ENCODE data around the gene CDK6. TPM values are rescaled to one million over a fixed set of nuclear protein-coding genes. Genes with fewer than 3 reads are reported as not detected.

The CDK6 gene
- polyA plus RNA-seq, 12 donors, result 38.2 to 80.7 (median 58.5) TPM; not detected in 1

GRCh38 chr7:92647652-92648051, 188.7 kb downstream of the CDK6 start:
- no peak for DNase-seq

- DNase-seq, result no peak
Observed at GRCh38 chr7:92647011-92647625, 189.3 kb downstream of the CDK6 start.

DNA sequence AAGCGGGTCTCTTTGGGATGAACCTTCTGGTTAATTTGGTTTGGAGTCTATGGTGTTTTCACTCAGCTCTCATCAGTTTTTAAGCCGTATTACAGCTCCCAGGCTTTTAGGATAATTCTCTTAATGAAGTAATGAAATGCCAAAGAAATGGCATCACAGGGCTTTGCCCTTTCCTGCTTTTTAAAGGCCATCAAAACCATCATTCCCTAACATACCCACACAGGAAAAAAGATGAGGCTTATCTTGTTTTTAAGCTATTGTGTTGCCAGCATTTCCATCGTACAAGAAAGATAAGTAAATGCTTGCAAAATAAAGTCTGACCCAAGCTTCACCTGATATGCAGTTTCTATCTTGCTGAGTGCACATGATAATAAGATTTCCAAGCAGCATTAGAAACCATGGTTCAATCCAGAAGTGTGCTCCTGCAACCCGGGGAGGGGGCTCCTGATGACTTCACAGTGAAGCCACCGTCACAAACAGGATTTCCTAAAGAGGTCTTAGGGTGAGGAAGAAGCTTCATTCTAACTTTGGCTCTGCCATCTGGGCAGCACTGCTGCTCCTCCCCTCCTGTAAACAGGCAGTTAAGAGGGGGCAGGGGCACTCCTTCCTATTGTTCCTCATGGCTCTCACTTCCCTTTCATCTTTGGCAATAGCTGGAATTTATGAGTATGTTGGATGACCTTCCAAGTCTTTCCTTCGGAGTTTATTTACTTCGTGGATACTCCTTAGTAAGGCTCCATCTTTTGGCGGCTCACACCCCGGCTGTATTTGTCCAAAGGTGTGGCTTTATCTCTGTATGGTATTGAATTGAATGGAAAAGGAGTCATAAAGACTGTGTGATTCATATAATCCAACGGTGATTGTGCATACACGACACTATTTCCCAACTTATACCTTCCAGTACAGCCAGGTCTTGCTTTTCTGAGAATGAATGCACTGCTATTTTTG, 191.0 kb downstream of the CDK6 start:
- DNase-seq, result peak; percentile 13

DNA sequence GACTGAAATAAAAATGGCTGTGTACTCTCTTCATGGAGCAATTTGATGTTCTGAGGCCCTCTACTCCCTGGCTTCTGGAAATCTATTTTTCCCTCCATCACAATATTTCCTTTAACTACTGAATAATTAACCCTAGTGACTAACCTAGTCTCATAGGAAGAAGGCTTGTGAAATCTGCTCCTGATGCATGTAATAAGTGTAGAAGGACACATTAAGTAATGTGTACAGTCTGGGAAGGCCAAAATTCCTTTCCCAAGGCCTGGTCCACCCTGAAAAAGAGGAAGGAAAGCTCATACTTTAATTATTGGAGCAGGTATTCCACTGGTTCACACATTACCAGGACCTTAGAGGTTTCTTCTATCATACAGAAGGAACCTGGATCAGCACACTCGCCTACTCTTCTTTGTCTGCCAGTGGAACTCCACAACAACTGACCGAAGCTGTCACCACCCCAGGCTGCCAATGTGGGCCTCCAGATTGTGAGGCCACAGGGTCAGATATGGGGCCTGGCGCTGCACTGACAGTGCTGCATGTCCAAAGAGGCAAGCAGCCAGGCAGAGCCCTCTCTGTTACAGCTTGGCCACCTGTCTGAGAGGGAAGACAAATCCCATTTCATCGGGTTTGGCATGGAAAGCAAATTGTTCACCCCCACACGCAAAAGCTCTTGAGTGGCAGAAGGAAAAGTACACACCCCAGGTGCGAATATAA, 191.8 kb downstream of the CDK6 start:
- DNase-seq, result peak; percentile 23

GRCh38 chr7:92643821-92644220, 192.6 kb downstream of the CDK6 start:
- no peak for DNase-seq

GRCh38 chr7:92641921-92642511, 194.4 kb downstream of the CDK6 start:
- no peak for DNase-seq

DNA sequence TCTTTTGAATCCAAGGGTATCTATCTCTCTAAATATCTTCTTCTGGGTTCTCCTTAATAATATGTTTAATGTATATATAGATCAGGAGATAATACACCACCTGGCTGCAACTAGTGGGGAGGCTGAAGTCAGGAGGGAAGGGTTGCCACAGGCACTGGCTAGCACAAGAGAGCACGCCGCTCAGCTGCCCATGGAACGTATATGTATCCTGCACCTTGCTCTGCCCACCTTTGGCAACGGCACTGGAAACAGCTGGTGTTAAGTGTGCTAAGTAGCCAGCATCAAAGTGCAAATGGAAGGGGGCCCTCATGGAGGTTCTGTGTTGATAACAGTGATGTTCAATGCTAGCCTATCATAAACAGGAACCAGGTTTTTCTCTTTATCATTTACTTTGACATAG, 196.4 kb downstream of the CDK6 start:
- DNase-seq, result no peak

GRCh38 chr7:92639213-92639896, 197.0 kb downstream of the CDK6 start:
- DNase-seq, result no peak

DNA sequence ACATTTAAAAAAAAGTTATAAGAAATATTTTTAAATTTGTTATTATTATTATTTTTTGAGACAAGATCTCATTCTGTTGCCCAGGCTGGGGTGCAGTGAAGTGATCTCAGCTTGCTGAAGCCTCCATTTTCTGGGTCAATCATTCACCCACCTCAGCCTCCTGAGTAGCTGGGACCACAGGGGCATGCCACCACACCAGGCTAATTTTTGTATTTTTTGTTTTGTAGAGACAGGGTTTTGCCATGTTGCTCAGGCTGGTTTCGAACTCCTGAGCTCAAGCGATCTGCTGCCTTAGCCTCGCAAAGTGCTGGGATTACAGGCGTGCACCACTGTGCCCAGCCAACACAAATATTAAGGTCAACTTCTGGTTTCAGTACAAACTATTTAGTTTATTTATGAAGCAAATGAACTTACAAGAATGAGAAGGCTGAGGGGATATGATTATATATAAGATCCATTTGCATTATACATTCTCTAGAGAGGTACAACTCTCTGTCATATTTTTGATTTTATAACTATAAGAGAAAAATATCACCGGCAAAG, 200.3 kb downstream of the CDK6 start:
- DNase-seq, result no peak

DNA sequence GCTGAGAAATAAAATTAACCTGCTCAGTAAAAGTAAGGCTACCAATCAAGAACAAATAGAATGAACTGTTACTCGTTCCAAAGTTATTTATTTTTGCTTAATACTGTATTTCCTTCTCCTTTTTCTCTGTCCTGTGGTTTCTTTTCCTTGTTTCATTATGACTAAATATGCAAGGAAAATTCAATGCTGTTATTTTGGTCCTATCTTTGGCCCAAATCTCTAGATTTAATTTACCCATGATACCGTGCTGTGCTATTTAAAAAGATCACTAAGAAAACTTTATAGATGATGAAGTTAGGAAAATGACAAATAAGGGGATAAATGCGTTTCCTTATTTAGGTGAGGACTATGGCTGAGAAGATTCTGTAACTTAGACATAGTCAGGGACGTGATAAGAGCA, 200.8 kb downstream of the CDK6 start:
- DNase-seq, result no peak

GRCh38 chr7:92634924-92635519, 201.4 kb downstream of the CDK6 start:
- DNase-seq, result no peak

- no peak for DNase-seq
Observed at GRCh38 chr7:92634205-92634604, 202.2 kb downstream of the CDK6 start.

- peak; percentile 48 for DNase-seq
Observed at GRCh38 chr7:92633211-92633906, 203.0 kb downstream of the CDK6 start.

- no peak for DNase-seq
Observed at GRCh38 chr7:92632791-92633190, 203.6 kb downstream of the CDK6 start.

DNA sequence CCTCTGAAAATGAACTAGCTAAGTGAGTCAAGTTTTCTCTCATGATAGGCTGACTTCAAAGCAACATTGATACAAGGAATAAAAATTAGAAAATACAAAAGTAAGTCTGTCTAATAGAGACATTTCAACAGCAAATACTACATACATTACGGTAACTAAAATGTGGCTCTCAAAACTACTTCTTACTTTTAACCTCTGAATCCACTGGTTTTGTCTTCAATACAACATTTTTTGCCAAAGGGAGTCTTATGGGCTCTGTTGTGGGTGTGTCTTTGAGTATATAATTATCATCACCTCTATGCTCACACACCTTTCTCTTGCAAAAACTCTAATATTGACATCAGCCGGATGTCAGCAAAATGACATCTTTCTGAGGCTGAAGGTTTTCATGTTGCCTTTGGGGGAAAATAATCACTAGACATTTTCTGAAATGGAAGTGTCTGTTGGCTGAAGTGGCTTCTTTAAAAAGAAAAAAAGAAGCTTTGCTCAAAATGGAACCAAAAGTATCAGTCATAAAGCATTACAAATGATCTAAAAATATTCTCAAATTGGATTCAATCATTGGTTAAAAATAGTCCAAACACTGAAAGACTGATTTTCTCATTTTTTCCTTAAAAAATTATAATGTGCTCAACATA, 204.4 kb downstream of the CDK6 start:
- no peak for DNase-seq

- no peak for DNase-seq
Observed at GRCh38 chr7:92631067-92631849, 205.1 kb downstream of the CDK6 start.

- no peak for DNase-seq
Observed at GRCh38 chr7:92629779-92630178, 206.6 kb downstream of the CDK6 start.

DNA sequence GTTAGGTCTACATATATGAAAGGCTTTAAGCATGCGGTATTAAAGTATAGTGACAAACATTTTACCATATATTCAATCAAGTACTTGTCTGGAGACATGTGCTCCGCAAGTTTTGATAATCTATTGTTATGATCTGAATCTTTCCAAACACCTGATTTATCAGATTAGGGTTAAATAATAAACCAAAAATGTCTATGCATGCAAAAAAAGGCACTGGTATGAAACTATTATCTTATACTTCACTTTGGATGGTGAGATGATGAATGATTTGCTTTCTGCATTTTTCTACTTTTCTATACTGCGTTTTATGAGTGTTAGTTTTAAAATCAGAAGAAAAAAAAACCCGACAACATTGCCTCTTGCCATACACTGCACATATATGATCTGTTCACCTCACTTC, 208.4 kb downstream of the CDK6 start:
- DNase-seq, result no peak

DNA sequence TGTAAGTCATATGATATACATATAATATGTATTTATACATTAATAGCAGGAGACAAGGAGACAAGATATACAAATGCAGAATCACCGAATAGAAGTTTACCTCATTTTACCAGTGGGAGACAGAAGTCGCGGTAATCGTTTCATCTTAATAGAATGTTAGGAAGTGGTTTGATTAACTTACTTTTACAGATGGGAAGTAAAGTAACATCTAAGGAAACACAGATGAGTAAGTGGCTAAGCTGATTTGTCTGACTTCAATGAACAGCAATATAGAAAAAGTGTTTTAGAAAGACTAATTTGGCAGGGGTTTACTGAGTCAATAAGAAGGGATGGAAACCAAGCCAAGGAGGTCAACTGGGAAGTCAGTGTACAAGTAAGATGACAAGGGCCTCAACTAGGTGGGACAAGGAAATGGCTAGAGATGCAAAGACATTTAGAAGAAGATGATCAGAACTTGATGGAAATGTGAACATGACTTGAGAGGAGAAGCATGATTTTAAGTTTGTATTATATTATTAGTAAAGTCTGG, 210.0 kb downstream of the CDK6 start:
- no peak for DNase-seq
